ENCODE measurements around the gene ATXN10.

Gene ATXN10

DNA sequence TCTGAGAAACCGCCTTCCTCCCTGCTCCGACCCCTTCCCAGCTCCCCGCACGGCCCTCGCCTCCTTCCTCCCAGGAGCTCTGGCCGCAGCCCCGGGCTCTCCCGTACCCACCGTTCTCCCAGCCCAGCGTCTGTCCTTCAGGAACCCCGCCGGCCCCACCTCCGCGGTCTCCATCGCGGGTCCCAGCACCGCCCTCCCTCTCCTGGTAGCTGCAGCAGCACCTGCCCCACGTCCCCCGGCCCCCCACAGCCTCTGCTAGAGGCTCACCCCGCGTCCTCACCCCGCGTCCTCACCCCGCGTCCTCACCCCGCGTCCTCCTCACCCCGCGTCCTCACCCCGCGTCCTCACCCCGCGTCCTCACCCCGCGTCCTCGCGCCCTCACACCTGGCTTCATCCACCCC lies 219.4 kb downstream of the ATXN10 start:
- no peak for DNase-seq (ENCODE audit: low spot score)

GRCh38 chr22:45891471-45891995 lies 219.9 kb downstream of the ATXN10 start:
- no peak for DNase-seq (ENCODE audit: low spot score)

DNA sequence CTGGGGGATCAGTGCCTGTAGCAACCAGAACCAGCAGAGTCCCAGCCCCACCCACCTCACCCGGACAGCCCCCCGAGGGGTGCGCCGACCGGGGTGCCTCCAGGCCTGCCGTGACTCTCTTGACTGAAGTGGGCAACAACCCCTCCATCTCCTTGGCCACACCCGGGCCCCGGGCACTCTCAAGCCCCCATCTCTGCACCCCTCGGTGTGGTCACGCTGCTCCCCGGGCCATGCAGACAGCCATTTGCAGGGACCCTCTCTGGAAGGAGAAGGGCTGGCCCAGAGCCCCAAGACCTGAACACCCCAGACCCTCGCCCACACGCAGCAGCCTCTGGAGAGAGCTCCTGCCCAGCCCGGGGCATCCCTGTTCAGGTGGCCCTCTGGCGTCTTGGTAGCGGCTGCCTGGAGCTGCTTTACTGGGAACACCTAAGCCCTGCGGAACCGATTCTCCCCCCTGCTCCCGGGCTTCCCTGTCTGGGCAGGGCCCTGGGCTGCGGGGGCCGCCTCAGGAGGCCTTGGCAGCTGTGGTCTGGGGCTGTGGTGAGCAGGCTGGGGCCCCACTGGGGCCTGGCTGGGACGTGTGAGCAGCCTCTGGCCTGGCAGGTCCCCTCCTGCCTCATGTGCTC lies 220.5 kb downstream of the ATXN10 start:
- DNase-seq (ENCODE audit: low spot score) = no peak

DNA sequence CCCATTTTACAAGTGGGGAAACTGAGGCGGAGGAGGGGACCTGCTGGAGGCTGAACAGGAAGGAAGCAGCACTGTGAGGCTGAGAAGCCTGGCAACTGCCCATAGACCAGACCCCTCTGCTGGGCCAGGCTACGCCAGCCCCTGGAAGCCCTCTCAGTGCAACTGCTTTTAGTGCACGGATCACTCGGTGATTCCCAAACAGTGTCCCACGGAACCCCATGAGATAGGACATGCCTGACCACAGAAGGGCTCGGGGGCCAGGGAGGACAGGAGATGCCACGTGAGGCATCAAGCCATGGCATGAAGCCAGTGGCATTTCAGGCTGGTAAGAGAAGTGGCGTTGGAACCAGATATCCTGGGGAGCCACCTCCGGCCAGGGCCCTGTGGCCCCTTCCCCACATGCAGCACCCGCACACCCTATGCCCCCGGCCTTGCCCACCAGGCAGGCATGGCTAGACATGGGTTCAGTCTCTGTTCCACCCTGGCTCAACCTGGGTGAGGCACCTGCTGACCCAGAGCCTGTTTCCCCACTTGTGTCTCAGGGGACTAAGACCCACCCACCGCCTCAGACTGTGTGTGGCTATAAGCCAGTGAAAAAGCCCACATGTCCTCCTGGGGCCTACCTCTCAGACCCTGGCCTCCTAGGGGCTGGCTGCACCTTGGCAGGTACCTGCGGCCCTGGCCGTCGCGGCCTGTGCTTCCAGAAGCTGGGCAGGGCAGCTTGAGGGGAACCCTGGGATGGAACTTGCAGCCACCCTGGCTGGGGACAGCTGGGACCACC lies 221.2 kb downstream of the ATXN10 start:
- no peak for DNase-seq (ENCODE audit: low spot score)

DNA sequence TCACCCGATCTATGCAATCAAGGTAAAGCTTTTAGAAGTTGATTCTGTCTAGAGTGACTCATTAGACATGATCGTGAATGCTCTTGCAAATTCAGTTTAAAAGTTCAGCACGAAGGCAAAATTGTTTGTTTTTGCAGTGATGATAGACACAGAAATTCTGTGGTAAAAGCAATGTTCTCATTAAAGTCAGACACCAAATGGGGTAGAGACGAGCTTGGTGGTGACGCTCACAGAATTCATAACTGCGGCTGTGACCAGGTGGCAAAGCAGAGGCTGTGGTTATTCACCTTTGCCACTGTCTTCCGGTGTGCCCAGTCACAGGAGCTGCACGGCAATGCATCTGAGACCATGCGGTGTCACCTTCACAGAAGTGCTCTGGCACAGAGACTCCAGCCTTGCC lies 221.9 kb downstream of the ATXN10 start:
- no peak for DNase-seq (ENCODE audit: low spot score)
